HG02943 (cell line): Measurements from ENCODE around the gene DEPDC5.

Experiments
- ATAC-seq: cut with Tn5 transposase; IDR thresholded peaks from one replicate; pipeline ENCODE4 v1.9.1; 2021; ENCODE audit warnings: mild to moderate bottlenecking, low read depth, moderate library complexity; ENCODE audit not compliant: unreplicated experiment

DEPDC5 gene

GRCh38 chr22:31943206-31943977 is 189.6 kb downstream of the DEPDC5 start:
- no peak for ATAC-seq

GRCh38 chr22:31943978-31944699 is 190.3 kb downstream of the DEPDC5 start, which contains the start of gene YWHAH:
YWHAH (plus strand) TSS chr22:31944535; CDS start chr22:31944734, 199 bp downstream.
- ATAC-seq = peak; percentile 71

- ATAC-seq = peak; percentile 20
These were observed 191.1 kb downstream of the DEPDC5 start for GRCh38 chr22:31944700-31945442.

GRCh38 chr22:31945443-31945855 is 191.6 kb downstream of the DEPDC5 start:
- no peak for ATAC-seq

- no peak for ATAC-seq
These were observed 192.3 kb downstream of the DEPDC5 start for GRCh38 chr22:31945971-31946680.

GRCh38 chr22:31947296-31947695 is 193.5 kb downstream of the DEPDC5 start:
- ATAC-seq = no peak

GRCh38 chr22:31948002-31948401 is 194.2 kb downstream of the DEPDC5 start:
- no peak for ATAC-seq

- ATAC-seq = no peak
These were observed 196.4 kb downstream of the DEPDC5 start for GRCh38 chr22:31950226-31950625.

GRCh38 chr22:31951194-31952093 is 197.6 kb downstream of the DEPDC5 start:
- ATAC-seq = no peak

GRCh38 chr22:31952094-31952401 is 198.2 kb downstream of the DEPDC5 start:
- no peak for ATAC-seq

- no peak for ATAC-seq
These were observed 198.7 kb downstream of the DEPDC5 start for GRCh38 chr22:31952472-31952871.

- ATAC-seq = no peak
These were observed 199.4 kb downstream of the DEPDC5 start for GRCh38 chr22:31953261-31953660.

GRCh38 chr22:31954535-31955523 is 201.0 kb downstream of the DEPDC5 start:
- ATAC-seq = no peak

GRCh38 chr22:31956360-31956759 is 202.5 kb downstream of the DEPDC5 start:
- ATAC-seq = no peak
